Panc1 (cell line): ENCODE results near the gene WWOX.

Source experiments
- CTCF ChIP-seq: fragments of 450-650 bp; IDR thresholded peaks from 2 replicates; pipeline ENCODE4 v1.5.1; 2017; ENCODE audit warnings: mild to moderate bottlenecking
- POLR2AphosphoS5 ChIP-seq: IDR thresholded peaks from 2 replicates; pipeline ENCODE4 v1.6.1; 2012; ENCODE audit warnings: mild to moderate bottlenecking, low read depth, low read length, moderate library complexity
- REST ChIP-seq, 2 experiments: IDR thresholded peaks; 2 replicates each; pipeline ENCODE4 v1.6.1; 2011 to 2012; ENCODE audit warnings: low read depth in 2 of 2, control low read depth in 1 of 2, low read length in 1 of 2, mild to moderate bottlenecking in 1 of 2, moderate library complexity in 1 of 2; ENCODE audit not compliant: insufficient read depth in 1 of 2
- SIN3A ChIP-seq: IDR thresholded peaks from 2 replicates; pipeline ENCODE4 v1.6.1; 2012; ENCODE audit warnings: low read depth, mild to moderate bottlenecking, low read length, moderate library complexity, borderline replicate concordance; ENCODE audit not compliant: insufficient read depth
- TCF7L2 ChIP-seq: IDR thresholded peaks from 2 replicates; pipeline ENCODE4 v1.6.1; 2011; ENCODE audit warnings: mild to moderate bottlenecking, low read depth, low read length, inconsistent platforms

DNA sequence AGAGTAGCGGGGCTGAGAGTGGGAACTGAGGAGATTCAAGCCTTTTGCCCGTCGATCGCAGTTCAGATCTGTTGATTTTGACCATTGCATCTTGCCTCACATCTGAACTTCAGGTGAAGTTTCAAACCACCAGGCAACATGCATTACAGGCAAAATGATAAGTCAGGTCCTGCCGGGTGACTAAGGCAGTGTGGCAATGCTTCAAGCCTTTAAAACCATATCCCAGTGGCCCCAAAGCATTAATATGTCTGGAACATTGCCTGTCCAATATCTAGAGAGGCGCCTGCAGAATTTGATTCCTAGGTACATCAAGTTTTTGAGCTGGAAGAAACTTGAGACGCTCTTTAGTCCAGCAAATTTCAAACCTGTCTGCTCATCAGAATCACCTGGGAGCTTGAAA lies 998.3 kb downstream of the WWOX start:
- TF ChIP-seq CTCF, result no peak
- no peak for TF ChIP-seq REST (IDR thresholded peaks at IDR 0.05; ENCODE audit: insufficient read depth in 1 of 2, low read depth in 2 of 2, low read length in 1 of 2)
- no peak for TF ChIP-seq POLR2AphosphoS5
- TF ChIP-seq SIN3A, result no peak
- TF ChIP-seq TCF7L2, result no peak
